Left renal cortex interstitium (tissue), 4 donors: Measurements from ENCODE around the gene PDZRN3. TPM values are rescaled to one million over a fixed set of nuclear protein-coding genes. Genes with fewer than 3 reads are reported as not detected.

ENCODE experiments used
- DNase-seq, 4 donors: peaks; one replicate each; pipeline ENCODE4 v3.0.0-alpha.2; 2013; ENCODE audit warnings: low read depth in 4 of 4, low spot score in 2 of 4, missing footprints in 1 of 4
- polyA plus RNA-seq, 4 donors: library from polyadenylated mRNA; unstranded; fragments of 120-200 nt; gene quantifications; one replicate each; pipeline ENCODE4 v1.2.1, GENCODE V29; 2013; ENCODE audit not compliant: insufficient read length in 4 of 4

Gene PDZRN3
- polyA plus RNA-seq, 4 donors, result 35.6 to 48.7 (median 41.5) TPM

GRCh38 chr3:73432023-73432705 is 192.6 kb downstream of the PDZRN3 start:
- no peak for DNase-seq

GRCh38 chr3:73431183-73431900 is 193.4 kb downstream of the PDZRN3 start:
- peak in 1 of 4 donors; percentile 38 for DNase-seq

- DNase-seq, result no peak
Measured at GRCh38 chr3:73427048-73427706, 197.6 kb downstream of the PDZRN3 start.

- no peak for DNase-seq
Measured at GRCh38 chr3:73426606-73427005, 198.1 kb downstream of the PDZRN3 start.

GRCh38 chr3:73423116-73423515 is 201.6 kb downstream of the PDZRN3 start:
- DNase-seq, result no peak

- no peak for DNase-seq
Measured at GRCh38 chr3:73422571-73422970, 202.2 kb downstream of the PDZRN3 start.

GRCh38 chr3:73419942-73420341 is 204.8 kb downstream of the PDZRN3 start:
- no peak for DNase-seq

- DNase-seq, result no peak
Measured at GRCh38 chr3:73419179-73419803, 205.4 kb downstream of the PDZRN3 start.

- DNase-seq, result no peak
Measured at GRCh38 chr3:73418681-73419080, 206.1 kb downstream of the PDZRN3 start.

- no peak for DNase-seq
Measured at GRCh38 chr3:73415118-73415517, 209.6 kb downstream of the PDZRN3 start.

- DNase-seq, result no peak
Measured at GRCh38 chr3:73413619-73414018, 211.1 kb downstream of the PDZRN3 start.

- no peak for DNase-seq
Measured at GRCh38 chr3:73411993-73412392, 212.7 kb downstream of the PDZRN3 start.

- DNase-seq, result no peak
Measured at GRCh38 chr3:73411545-73411944, 213.2 kb downstream of the PDZRN3 start.

- DNase-seq, result no peak
Measured at GRCh38 chr3:73409138-73409763, 215.5 kb downstream of the PDZRN3 start.

GRCh38 chr3:73408634-73409033 is 216.1 kb downstream of the PDZRN3 start:
- DNase-seq, result no peak

GRCh38 chr3:73407577-73407976 is 217.2 kb downstream of the PDZRN3 start:
- no peak for DNase-seq

- no peak for DNase-seq
Measured at GRCh38 chr3:73405853-73406252, 218.9 kb downstream of the PDZRN3 start.

- no peak for DNase-seq
Measured at GRCh38 chr3:73405000-73405399, 219.7 kb downstream of the PDZRN3 start.

- DNase-seq, result no peak
Measured at GRCh38 chr3:73404435-73404834, 220.3 kb downstream of the PDZRN3 start.

GRCh38 chr3:73403444-73403843 is 221.3 kb downstream of the PDZRN3 start:
- DNase-seq, result no peak
